ENCODE results near the gene DMRTC2.

Gene DMRTC2

DNA sequence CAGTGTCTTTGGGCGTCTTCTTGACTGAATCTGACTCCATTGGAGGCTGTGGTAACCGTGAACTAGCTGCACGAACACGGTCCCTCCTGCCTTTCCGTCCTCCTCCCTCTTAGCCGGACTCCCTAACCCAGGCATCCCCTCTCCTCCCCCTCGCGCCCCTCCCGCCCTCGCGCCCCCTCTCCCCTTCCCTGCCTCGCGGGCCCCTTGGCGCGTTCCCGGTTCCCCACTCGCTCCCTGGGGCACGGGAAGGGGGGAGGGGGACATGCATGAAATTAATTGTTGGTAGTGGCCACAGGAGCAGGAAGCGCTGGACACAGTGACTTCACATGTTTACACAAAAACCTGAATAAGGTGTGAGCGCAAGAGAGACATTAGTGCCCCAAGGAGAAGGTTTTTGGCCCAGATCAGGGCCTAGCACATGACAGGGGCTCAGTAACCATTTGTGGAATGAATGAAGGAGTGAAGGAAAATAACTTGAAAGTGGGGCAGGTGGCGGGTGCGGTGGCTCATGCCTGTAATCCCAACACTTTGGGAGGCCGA is 279 bp downstream of the DMRTC2 start:
- H3K9me3 ChIP-seq (ENCODE audit: insufficient read depth, low read length, severe bottlenecking), result no peaks in the 10 kb centered on the region
- peaks cover 3% of the 10 kb centered on the region for H3K27me3 ChIP-seq (ENCODE audit: insufficient read depth, low read length, poor library complexity)

DNA sequence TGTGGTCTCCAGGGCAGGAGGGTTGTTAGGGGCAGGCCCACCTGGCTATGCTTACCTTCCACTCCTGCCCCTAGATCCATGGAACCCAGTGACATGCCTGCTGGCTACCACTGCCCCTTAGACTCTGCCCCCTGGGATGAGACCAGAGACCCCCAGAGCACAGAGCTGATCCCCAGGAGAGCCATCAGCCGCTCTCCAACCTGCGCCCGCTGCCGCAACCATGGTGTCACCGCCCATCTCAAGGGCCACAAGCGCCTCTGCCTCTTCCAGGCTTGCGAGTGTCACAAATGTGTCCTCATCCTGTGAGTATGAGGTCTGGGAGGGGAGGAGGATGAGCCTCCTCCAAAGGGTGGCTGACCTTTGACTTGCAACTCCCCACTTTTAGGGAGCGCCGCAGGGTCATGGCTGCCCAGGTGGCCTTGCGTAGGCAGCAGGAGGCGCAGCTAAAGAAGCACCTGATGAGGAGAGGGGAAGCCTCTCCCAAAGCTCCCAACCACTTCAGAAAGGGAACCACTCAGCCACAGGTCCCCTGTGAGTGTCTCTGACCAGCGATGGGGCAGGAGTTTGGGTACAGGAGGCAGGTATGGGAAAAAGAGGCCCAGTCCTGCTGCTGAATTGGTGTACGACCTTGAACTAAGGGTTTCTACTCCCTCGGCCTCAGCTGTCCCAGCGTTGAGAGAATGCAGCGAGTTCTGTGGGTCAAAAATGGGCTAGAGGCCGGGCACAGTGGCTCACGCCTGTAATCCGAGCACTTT is 2.7 kb downstream of the DMRTC2 start:
- H3K4me1 ChIP-seq (ENCODE audit: insufficient read depth, low read length), result no peaks in the 10 kb centered on the region
- H3K9me3 ChIP-seq (ENCODE audit: insufficient read depth, low read length, severe bottlenecking), result no peaks in the 10 kb centered on the region
- H3K4me3 ChIP-seq (ENCODE audit: low read depth in 1 of 2, low read length in 2 of 2), result no peak overlapping the region
- no peak overlapping the region for H2AFZ ChIP-seq (ENCODE audit: low read depth, low read length)
- H4K20me1 ChIP-seq (ENCODE audit: insufficient read depth, low read length), result no peaks in the 10 kb centered on the region
- H3K9ac ChIP-seq (ENCODE audit: low read depth, low read length), result no peak overlapping the region
- TF ChIP-seq, protein P1, sequence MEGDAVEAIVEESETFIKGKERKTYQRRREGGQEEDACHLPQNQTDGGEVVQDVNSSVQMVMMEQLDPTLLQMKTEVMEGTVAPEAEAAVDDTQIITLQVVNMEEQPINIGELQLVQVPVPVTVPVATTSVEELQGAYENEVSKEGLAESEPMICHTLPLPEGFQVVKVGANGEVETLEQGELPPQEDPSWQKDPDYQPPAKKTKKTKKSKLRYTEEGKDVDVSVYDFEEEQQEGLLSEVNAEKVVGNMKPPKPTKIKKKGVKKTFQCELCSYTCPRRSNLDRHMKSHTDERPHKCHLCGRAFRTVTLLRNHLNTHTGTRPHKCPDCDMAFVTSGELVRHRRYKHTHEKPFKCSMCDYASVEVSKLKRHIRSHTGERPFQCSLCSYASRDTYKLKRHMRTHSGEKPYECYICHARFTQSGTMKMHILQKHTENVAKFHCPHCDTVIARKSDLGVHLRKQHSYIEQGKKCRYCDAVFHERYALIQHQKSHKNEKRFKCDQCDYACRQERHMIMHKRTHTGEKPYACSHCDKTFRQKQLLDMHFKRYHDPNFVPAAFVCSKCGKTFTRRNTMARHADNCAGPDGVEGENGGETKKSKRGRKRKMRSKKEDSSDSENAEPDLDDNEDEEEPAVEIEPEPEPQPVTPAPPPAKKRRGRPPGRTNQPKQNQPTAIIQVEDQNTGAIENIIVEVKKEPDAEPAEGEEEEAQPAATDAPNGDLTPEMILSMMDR (IDR thresholded peaks at IDR 0.05; ENCODE audit: borderline replicate concordance, extremely low read depth, low read length, poor library complexity, severe bottlenecking), result no peak
- TF ChIP-seq EZH2 (IDR thresholded peaks at IDR 0.05; ENCODE audit: borderline replicate concordance, low read depth, low read length, severe bottlenecking), result no peak
- H3K27ac ChIP-seq (ENCODE audit: low read length), result no peak overlapping the region
- ATAC-seq (ENCODE audit: insufficient read depth, low read depth) (no peak), DNase-seq (no peak)
- H3K79me2 ChIP-seq (ENCODE audit: insufficient read depth, low read length), result no peaks in the 10 kb centered on the region
- H3K36me3 ChIP-seq (ENCODE audit: insufficient read depth, low read length), result no peaks in the 10 kb centered on the region
- peaks cover 25% of the 10 kb centered on the region for H3K27me3 ChIP-seq (ENCODE audit: insufficient read depth, low read length, poor library complexity)
- H3K4me2 ChIP-seq (ENCODE audit: insufficient read depth, low read length), result no peak overlapping the region

More for the DNA sequence above, 279 bp downstream of the DMRTC2 start:
- H3K9ac ChIP-seq (ENCODE audit: low read depth, low read length), result no peak overlapping the region
- H3K27ac ChIP-seq (ENCODE audit: low read length), result no peak overlapping the region
- no peak overlapping the region for H3K4me3 ChIP-seq (ENCODE audit: low read depth in 1 of 2, low read length in 2 of 2)
- ATAC-seq (ENCODE audit: insufficient read depth, low read depth), result no peak
- no peaks in the 10 kb centered on the region for H3K36me3 ChIP-seq (ENCODE audit: insufficient read depth, low read length)
- no peaks in the 10 kb centered on the region for H3K79me2 ChIP-seq (ENCODE audit: insufficient read depth, low read length)
- TF ChIP-seq EZH2 (IDR thresholded peaks at IDR 0.05; ENCODE audit: borderline replicate concordance, low read depth, low read length, severe bottlenecking), result no peak
- TF ChIP-seq, protein P1 (IDR thresholded peaks at IDR 0.05; ENCODE audit: borderline replicate concordance, extremely low read depth, low read length, poor library complexity, severe bottlenecking), result no peak
- H3K4me1 ChIP-seq (ENCODE audit: insufficient read depth, low read length), result no peaks in the 10 kb centered on the region
- H3K4me2 ChIP-seq (ENCODE audit: insufficient read depth, low read length), result no peak overlapping the region
- H4K20me1 ChIP-seq (ENCODE audit: insufficient read depth, low read length), result no peaks in the 10 kb centered on the region
- no peak overlapping the region for H2AFZ ChIP-seq (ENCODE audit: low read depth, low read length)
- no peak for DNase-seq

DNA sequence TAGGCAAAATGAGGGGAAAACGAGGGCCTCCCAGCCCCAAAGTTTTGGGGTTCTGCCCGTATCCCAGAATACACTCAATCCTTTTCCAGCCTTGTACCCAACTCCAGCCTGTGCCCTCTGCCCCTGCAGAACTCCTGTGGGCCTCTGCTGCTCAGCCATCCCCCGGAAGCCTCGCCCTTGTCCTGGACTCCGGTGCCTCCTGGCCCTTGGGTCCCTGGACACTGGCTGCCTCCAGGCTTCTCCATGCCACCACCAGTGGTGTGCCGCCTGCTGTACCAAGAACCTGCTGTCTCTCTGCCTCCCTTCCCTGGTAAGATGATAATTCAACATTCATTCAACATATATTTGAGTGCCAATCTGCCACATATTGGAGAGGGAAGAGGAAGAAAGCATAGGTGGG is 3.8 kb downstream of the DMRTC2 start:
- Histone ChIP-seq H3K9ac (ENCODE audit: low read depth, low read length) (no peak overlapping the region), H2AFZ (ENCODE audit: low read depth, low read length) (no peak overlapping the region), H3K79me2 (ENCODE audit: insufficient read depth, low read length) (no peaks in the 10 kb centered on the region), H3K4me3 (ENCODE audit: low read depth in 1 of 2, low read length in 2 of 2) (no peak overlapping the region), H3K9me3 (ENCODE audit: insufficient read depth, low read length, severe bottlenecking) (no peaks in the 10 kb centered on the region), H3K27ac (ENCODE audit: low read length) (no peak overlapping the region), H3K36me3 (ENCODE audit: insufficient read depth, low read length) (no peaks in the 10 kb centered on the region), H3K4me2 (ENCODE audit: insufficient read depth, low read length) (no peak overlapping the region), H4K20me1 (ENCODE audit: insufficient read depth, low read length) (no peaks in the 10 kb centered on the region), H3K27me3 (ENCODE audit: insufficient read depth, low read length, poor library complexity) (peaks cover 37% of the 10 kb centered on the region), H3K4me1 (ENCODE audit: insufficient read depth, low read length) (no peaks in the 10 kb centered on the region)
- TF ChIP-seq, protein P1 (IDR thresholded peaks at IDR 0.05; ENCODE audit: borderline replicate concordance, extremely low read depth, low read length, poor library complexity, severe bottlenecking), result no peak
- TF ChIP-seq EZH2 (IDR thresholded peaks at IDR 0.05; ENCODE audit: borderline replicate concordance, low read depth, low read length, severe bottlenecking), result no peak
- ATAC-seq (ENCODE audit: insufficient read depth, low read depth), result no peak
- no peak for DNase-seq
